Glomerular endothelial cell (primary cell): Measurements from ENCODE around the gene KAZN. TPM values are rescaled to one million over a fixed set of nuclear protein-coding genes. Genes with fewer than 3 reads are reported as not detected.

Experiments
- DNase-seq: peaks from one replicate; pipeline ENCODE4 v3.0.0-alpha.2; 2011; ENCODE audit warnings: low read depth, low spot score; ENCODE audit errors: extremely low read depth
- total RNA-seq: library from RNA; depleted of rRNA; stranded (reverse); fragments of >200 nt; gene quantifications from 2 replicates; pipeline ENCODE4 v1.2.3, GENCODE V29; 2015

Gene KAZN
- total RNA-seq, 1 donor from 2014 or later, result 6.9 TPM

DNA sequence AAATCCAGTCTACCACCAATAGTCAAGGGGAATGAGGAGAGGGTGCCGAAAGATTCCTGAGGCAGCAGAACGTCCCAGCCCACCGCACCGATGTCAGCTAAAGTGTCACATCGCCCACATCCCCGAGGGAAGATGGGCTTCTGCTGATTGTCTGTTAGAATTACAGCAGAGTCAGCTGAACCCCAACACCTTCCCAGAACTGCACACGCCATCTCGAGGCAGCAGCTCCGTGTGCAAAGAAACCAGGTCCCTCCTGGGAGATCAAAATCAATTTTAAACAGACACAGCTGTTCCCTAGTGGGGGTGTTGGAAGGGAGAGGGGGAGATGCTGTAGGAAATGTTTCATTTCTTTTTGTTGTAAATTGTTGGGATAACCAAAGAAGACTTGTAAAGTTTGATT, 12.8 kb upstream of the KAZN start:
- DNase-seq, result no peak

DNA sequence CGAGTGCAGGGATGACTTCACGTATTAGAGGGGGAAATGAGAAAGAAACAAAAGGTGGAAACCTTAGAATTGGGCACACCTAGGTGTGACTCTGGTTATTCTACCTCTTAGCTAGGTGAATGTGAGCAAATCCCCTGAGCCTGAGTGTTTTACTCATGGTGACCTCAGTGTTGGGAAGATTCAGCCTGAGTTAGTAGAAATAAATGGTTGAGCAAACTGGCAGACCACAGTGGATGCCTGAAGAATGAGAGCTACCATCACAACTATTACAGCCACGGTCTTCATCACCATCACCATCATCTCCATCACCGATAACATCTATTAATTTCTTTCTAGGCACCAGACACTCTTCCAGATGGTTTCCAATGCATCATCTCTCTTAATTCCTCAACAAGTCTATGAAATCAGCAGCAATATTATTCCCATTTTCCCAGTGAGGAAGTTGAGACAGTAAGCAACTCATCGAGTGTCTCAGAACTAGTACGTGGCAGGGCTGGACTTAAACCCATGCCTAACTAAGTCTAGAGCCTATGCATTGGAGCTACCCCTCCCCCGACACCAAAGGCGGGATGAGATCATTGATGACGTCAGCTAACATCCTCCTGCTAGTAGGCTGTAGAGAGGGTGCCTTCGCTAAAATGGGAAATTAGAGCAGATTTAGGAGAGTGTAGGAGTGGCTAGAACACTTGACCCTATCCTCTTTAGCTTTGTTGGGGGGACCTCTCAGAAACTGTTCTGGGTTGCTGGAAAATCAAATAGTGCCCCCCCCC, 7.9 kb upstream of the KAZN start:
- DNase-seq, result no peak

DNA sequence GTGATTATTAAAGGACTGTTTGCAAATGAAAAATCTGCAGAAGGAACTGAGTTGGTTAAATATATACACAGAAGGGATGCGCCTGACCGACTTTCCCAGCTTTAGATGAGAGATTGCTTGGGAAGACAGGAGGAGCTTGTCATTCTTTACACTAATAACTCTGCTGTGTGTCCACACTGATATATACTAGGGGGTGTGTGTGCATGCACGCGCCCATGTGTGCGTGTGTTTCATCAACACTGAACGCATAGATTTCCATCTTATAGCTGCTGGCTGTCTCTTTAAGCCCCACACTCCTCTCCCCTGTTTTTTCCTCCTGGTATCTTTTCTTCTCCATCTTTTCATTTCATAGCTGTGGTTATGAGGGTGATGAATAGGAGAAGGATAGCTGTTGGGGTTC, 6.9 kb upstream of the KAZN start:
- DNase-seq, result no peak

DNA sequence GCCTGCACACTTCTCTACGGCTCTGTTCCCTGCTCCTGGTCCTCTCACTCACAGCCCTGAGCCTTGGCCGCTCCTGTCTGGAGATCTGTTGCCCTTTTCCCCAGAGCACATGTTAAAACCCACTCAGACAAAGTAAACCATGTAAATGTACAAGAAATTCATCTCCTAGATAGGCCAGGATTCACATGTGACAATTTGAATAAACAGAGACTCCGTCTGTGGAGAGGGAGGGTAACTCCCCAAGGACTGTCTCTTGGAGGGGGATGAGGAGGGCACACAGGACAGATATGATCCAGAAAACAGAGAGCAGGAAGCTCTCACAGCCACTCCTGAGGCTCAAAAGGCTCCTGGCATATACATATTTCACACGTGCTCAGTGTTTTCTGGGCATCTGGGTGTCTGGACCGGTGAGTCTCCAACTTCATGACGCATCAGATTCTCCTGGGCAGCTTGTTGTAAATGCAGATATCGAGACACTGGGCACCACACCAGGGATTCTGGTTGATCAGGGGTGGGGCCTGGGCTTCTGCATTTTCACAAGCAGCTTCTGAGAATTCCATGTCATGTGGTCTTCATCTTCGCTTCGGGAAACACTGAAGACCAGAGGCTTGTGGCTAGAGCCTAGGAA, 6.4 kb upstream of the KAZN start:
- DNase-seq, result no peak

DNA sequence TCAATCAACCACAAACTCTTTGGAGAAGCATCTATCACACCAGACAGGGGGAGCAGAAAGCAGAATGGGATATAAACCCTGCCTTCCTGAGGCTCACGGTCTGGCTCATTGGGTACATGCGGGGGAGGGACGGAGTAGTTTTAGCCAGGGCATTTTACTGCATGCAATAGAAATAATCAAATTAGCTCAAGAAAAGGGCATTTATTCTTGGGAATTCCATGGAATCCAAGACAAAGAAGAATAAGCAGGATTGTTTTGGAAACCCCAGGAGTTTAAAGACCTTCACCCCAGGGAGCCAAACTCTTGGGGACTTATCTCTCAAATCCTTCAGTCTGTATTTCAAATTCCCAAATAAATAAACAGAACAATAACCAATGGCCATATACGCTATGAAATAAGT, 5.2 kb upstream of the KAZN start:
- no peak for DNase-seq

DNA sequence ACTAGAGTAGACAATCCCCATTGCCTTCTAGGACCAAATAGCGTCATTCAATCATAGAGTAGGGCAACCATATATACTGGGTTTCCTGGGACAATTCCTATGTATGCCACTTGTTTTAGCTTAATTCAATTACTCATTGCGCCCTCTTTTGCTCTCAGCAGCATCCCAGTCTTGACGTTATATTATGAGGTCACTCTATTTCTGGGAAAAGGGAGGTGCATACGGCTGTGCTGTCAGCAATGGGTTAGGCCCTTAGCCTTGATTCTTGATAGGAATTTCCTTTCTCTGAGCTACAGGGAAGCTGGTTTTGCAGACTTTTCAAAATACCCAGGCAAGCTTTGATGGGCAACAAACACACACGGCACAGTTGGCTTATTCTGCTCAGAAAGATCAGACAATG, 4.4 kb upstream of the KAZN start:
- no peak for DNase-seq

DNA sequence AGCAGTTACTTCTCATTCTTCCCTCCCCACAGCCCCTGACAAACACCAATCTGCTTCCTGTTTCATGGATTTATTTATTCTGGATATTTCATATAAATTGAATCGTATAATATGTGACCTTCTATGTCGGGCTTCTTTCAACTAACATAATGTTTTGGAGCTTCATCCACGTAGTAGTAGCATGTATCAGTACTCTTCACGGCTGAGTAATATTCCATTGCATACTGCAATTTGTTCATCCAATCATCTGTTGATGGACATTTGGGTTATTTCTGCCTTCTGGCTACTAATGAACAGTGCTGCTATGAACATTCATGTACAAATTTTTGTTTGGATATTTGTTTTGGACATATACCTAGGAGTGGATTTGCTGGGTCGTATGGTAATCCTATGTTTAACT, 1.9 kb upstream of the KAZN start:
- no peak for DNase-seq

DNA sequence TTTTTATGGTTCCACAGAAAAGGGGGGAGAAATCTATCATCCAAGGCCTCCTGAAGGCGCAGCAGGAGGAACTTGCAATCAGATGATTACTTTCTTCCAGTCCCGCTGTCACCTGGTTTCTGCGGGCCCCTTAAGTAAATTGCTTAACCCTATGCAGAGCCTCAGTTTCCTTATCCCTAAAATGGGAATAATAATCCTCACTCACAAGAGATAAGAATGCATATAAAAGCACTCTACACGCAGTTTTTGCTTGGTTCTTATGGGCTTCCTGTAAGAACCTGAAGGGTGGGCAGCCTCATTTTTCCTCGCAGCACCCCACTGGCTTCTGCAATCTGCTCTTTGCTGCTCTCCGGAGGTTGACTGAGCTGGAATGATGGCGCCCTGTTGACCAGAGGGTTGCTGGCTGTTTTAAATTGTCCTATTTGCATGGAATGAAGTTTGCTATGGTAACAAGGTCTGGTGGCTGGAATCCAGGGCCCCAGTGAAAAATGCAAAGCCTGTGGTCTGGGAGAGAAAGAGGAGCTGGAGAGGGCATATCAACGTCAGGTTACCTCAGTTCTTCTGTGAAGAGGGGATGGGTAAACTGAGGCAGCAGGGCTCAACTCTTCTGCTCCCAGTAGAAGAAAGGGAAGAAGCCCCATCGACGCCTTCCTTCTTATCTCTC, 1.0 kb upstream of the KAZN start:
- no peak for DNase-seq

DNA sequence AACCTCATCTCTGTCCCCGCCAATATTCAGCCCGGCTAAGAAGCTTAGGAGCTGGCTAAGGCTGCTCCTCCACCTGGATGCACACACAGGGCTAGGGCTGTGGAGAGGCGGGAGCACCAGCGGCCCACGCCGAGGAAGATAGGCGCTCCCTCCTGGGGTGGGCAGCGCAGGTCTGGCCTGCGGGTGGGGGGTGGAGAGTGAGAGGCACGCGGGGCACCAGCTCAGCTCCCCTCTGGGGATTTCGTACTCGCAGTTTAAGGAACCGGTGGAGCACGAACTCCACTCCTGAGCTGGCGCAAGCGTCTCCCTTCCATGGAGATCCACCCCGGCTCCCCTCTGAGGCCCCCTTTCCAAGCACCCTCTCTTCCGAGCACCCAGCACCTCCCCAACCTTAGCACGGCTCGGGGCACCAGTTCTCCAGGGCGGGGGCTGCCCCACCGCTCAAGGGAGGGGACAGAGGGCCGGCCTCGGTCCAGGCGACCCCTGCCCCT, 433 bp upstream of the KAZN start:
- no peak for DNase-seq

DNA sequence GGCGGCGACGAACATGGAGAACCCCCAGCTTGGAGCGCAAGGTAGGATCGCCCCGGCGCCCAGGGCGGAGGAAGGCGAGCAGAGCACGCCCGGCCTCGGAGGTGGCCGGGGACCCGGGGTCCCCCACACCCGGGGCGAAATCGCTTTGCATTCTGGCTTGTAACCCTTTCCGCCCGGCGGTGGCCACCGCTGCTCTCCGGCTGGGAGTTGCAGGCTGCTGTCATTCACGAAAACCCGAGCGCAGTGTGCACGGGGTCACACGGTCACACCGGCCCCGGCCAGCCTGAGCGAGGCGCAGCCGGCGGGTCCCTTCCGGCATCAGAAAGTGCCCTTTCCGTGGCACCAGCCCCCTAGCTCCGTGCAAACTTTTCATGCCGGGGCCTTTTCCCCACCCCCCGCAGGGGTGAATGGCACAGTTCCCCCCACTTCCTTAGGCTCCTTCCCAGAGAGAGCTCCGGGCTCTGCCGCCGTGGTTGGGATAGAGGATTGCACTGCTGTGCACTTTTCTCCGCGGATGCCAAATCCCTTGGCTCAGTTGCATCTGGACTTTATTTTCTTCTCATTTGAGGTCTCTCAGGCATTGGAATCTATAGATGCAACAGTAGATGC, 802 bp downstream of the KAZN start:
- no peak for DNase-seq

DNA sequence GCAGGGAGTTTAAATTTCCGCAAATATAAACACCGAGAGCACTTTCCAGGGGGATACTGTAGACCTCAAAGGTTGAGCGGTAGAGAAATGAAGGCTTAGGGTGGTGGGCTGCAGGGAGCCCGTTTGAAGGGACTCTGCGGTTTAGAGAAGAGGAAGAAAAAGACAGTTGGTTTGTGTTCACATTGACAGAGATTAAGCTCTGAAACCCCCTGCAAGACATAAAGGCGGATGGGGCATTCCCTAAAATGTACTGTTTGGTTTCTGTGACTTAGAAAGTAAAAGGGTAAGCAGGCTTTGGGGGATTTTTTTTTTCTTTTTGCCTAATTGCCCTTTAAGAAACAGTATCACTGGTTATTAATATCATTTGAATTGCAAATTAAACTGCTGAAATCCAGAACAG, 1.3 kb downstream of the KAZN start:
- no peak for DNase-seq

DNA sequence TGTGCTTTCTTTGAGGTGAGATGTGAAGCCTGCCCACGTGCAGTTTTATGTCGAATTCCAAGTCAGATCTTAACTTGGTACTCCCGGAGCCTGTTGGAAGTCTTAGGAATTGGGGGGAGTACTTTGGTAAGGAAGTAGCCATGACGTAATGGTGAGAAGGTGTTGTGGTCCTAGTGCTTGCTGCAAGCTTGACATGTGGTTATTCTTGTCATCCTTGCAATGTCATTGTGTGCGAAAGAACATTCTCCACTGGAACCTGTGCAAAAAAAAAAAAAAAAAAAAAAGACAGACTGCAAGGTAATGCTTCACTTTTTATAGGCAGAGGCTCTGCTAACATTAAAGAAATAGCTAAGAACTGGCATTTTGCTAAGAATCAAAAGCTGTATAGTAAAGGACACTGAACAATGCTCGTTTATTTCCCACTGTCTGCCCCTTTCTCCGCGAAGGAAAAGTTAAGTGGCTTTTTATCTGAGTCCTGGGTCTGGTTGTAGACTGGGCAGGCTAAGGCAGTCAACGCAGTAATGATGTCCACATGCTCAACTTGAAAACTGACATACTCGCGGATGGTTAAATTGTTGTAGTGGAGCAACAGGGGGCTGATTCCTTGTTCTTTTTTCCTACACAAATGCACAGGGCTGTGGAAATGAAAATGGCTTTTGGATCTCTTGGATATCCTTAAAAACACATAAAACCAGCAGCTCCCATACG, 2.1 kb downstream of the KAZN start:
- no peak for DNase-seq

DNA sequence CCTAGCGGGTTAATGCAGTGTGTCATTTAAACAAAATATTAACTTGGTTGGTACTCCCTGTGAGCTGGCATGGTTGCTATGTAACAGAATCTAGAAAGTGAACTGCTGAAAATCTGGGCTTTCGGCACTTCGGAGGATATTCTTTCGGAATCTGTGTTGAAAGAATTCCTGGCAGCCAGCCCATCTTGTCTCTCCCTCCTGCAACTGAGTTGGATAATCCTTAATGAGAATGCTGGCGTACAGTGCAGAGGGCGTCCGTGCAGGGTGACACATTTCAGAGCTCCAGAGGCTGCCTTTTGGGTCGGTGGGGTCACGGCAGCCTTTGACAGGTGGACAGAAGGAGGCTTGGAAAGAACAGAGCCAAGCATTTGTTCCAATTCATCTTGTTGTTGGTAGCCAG, 3.7 kb downstream of the KAZN start:
- DNase-seq, result no peak

DNA sequence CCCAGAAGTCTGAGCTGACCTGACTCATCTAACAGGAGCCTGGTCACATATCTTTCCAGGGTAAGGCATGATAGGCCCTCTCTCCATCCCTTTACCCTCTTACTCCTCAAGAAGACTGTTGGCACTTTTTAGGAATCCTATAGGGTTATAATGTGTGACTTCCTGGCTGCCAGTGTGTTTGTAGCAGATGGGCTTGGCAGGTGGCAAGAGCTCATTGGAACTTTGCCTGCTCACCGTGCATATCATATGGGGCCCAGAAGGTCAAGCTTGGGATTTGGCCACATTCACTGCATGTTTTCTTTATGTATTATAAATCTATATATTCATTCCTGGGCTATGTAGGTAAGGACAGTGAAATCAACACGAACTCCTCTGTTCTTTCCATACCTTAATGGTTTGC, 5.2 kb downstream of the KAZN start:
- no peak for DNase-seq

DNA sequence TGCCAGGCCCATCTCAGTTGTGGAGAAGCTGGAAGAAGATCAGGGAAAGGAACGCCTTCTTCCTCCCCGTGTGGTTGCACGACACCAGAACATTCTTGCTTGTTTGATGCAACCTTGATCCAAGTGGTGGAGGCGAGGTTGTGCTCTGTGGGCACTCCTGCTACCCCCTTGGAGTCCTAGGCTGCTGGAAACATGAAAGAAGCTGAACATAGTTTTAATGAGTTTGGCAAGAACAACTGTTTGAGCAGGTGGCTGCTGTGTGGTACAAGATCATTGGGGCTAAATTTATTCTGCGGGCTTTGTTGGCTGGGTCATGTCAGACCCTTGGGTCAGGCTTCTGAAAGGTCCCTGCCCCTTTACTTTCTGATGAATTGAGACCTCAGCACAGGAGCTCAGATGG, 5.9 kb downstream of the KAZN start:
- no peak for DNase-seq

DNA sequence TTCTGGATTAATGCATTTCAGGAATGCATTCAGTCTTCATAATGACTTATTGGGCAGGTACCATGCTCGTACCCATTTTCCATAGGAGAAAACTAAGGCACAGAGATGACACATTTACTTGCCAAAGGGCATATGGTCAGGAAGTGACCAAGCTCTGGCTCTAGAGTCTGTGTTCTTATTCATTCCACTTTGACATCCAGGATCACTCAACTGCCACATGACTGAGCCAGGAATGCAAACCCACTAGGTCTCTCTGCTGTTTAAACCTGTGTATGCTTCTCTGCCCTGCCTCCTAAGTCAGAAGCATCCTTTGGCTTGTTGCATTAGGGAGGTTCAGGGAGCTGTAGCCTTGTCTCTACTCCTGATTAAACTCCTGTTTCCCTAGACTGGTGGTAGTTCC, 7.5 kb downstream of the KAZN start:
- DNase-seq, result no peak

DNA sequence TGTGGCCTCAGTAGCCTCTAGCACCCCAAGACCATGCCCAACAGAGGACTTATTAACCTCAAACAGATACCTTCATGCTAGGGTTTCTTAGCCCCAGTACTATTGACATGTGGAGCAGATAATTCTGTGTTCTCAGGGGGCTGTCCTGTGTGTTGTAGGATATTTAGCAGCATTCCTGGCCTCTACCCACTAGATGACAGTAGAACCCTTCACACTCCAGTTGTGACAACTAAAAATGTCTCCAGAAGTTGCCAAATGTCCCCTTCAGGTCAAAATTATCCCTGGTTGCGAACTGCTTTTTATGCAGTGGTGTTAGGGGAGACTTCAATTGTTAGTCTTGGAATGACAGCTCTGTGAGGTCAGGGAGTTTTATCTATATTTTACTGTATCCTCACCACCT, 8.1 kb downstream of the KAZN start:
- no peak for DNase-seq

DNA sequence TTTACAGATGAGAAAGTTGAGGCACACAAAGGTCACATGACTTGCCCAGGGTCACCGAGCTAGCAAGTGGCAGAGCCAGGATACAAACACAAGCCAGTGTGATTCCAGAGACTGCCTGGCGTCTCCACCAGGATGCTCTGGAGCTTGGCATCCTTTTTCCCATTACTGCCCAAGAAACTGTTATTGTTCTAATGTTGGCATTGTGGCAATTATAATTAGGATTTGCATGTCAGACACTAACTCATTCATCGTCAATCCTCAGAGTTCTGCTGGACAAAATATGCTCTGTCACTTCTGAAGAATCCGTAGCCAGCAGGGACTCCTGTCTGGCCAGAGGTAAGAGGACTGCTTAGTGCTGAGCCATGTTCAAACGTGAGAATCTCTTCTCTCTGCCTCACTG, 8.8 kb downstream of the KAZN start:
- DNase-seq, result no peak

DNA sequence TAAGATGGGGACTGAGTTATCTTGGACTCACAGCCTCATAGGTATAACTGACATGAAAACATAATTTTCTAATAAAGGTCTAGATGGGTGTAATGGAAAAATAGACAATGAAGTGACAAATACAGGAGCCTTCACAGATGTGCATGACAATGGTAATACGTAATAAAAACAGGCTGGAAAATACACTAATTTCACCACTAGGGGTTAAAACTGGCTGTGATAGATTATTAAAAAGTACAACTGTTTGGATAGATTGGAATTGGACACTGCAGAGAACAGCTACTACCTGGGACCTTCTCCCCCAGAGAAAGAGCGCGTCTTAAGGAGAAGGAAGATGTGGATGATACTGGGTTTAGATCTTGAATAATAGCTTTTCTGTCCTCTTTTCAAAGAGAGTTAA, 9.8 kb downstream of the KAZN start:
- no peak for DNase-seq

DNA sequence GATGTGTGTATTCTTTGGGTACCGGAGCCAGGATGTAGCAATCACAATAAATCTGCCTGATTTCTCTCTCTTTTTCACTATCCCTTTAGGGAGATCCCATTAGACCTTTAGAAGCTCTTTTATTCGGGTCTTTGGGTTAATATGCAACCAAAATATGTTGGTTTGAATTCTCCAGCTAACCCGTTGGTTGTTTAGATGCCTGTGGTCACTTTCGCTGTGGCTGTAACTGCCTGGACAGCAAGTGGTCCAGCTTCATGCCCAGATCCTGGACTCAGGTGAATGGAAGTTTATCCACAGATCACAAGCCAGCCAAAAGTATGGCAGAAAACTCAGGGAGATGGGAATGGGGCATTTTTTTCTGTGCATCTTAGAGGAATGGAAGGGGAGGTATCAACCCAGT, 12.3 kb downstream of the KAZN start:
- no peak for DNase-seq

DNA sequence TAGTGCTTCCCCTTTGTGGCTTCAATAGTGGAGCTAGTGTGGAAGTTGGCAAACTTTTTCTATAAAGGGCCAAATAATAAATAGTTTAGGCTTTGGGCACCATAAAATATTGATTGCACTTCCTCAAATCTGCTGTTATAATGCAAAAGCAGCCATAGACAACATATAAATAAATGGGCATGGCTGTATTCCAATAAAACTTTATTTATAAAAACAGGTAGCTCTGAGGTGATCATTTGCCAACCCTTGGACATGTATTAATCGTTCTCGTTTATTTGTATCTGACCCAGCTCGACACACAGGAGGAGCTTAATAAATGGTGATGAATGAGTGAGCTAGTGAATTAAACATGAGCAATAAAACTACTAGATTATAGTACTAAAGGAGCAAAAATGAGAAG, 13.3 kb downstream of the KAZN start:
- DNase-seq, result no peak
